Esophagus squamous epithelium (tissue), 4 donors: ENCODE data around the gene FTL.

Source experiments
- CTCF ChIP-seq, 6 experiments: fragments of 450-650 bp in 4 of 6; fragments of 200-600 bp in 2 of 6; sonication (generic) in 2 of 6; IDR thresholded peaks; one replicate each; pipeline ENCODE4 v1.5.1; 2016 to 2019; ENCODE audit warnings: antibody characterized with exemption in 6 of 6, mild to moderate bottlenecking in 4 of 6, moderate library complexity in 4 of 6
- POLR2A ChIP-seq, 4 donors: fragments of 450-650 bp; IDR thresholded peaks; one replicate each; pipeline ENCODE4 v1.6.1; 2017; ENCODE audit warnings: antibody characterized with exemption in 4 of 4, mild to moderate bottlenecking in 4 of 4, moderate library complexity in 3 of 4

- TF ChIP-seq CTCF (IDR thresholded peaks at IDR 0.05), result no peak
- no peak for TF ChIP-seq POLR2A (IDR thresholded peaks at IDR 0.05)
Measured at GRCh38 chr19:48986211-48986610, 21.1 kb downstream of the FTL start.
